ENCODE results near the gene PRKCQ. TPM values are rescaled to one million over a fixed set of nuclear protein-coding genes. Genes with fewer than 3 reads are reported as not detected.
A peak's percentile ranks its signal among the peaks of the same experiment; 100 is the strongest.
"Not testable (repeated sequence)": the region's sequence is repeated elsewhere in the genome, so short reads cannot be mapped to it uniquely, and the experiment has no call there.

PRKCQ gene
- total RNA-seq, 1 donor, result not detected

GRCh38 chr10:6581778-6582228, 1.7 kb upstream of the PRKCQ start:
- TF ChIP-seq CTCF (IDR thresholded peaks at IDR 0.05; ENCODE audit: insufficient read depth, low read length), result no peak
- no peak overlapping the region for H3K4me3 ChIP-seq (ENCODE audit: low read depth, low read length)
- no peak for DNase-seq (ENCODE audit: low read depth)

GRCh38 chr10:6581223-6581622, 1.1 kb upstream of the PRKCQ start:
- H3K4me3 ChIP-seq (ENCODE audit: low read depth, low read length); DNase-seq (ENCODE audit: low read depth): not testable (repeated sequence)

GRCh38 chr10:6580279-6581029, 378 bp upstream of the PRKCQ start:
- TF ChIP-seq CTCF (IDR thresholded peaks at IDR 0.05; ENCODE audit: insufficient read depth, low read length), result peak; percentile 45

GRCh38 chr10:6579183-6579903, 733 bp downstream of the PRKCQ start:
- no peak for TF ChIP-seq CTCF (IDR thresholded peaks at IDR 0.05; ENCODE audit: insufficient read depth, low read length)
- DNase-seq (ENCODE audit: low read depth), result no peak
- peak overlapping the region; percentile 47 for H3K4me3 ChIP-seq (ENCODE audit: low read depth, low read length)

More at GRCh38 chr10:6580279-6581029, 378 bp upstream of the PRKCQ start:
- H3K4me3 ChIP-seq (ENCODE audit: low read depth, low read length), result peak overlapping the region; percentile 63
- peak; percentile 31 for DNase-seq (ENCODE audit: low read depth)

GRCh38 chr10:6578795-6579182, 1.3 kb downstream of the PRKCQ start:
- H3K4me3 ChIP-seq (ENCODE audit: low read depth, low read length), result no peak overlapping the region
- no peak for TF ChIP-seq CTCF (IDR thresholded peaks at IDR 0.05; ENCODE audit: insufficient read depth, low read length)
- no peak for DNase-seq (ENCODE audit: low read depth)

GRCh38 chr10:6578251-6578771, 1.8 kb downstream of the PRKCQ start:
- no peak for TF ChIP-seq CTCF (IDR thresholded peaks at IDR 0.05; ENCODE audit: insufficient read depth, low read length)
- DNase-seq (ENCODE audit: low read depth), result no peak
- no peak overlapping the region for H3K4me3 ChIP-seq (ENCODE audit: low read depth, low read length)

GRCh38 chr10:6576326-6576725, 3.8 kb downstream of the PRKCQ start:
- no peak overlapping the region for H3K4me3 ChIP-seq (ENCODE audit: low read depth, low read length)
- no peak for DNase-seq (ENCODE audit: low read depth)
- no peak for TF ChIP-seq CTCF (IDR thresholded peaks at IDR 0.05; ENCODE audit: insufficient read depth, low read length)

Data from fibroblast of the aortic adventitia (primary cell).